Omental fat pad (tissue), 4 donors: ENCODE data around the gene CACNA2D1. TPM values are rescaled to one million over a fixed set of nuclear protein-coding genes. Genes with fewer than 3 reads are reported as not detected.
"Not testable (repeated sequence)": the region's sequence is repeated elsewhere in the genome, so short reads cannot be mapped to it uniquely, and the experiment has no call there.

ENCODE experiments used
- ATAC-seq: fragments of 150-250 bp; one replicate; pipeline ENCODE4 v1.9.1; 2016; ENCODE audit warnings: mild to moderate bottlenecking, moderate library complexity; ENCODE audit not compliant: low FRiP score
- DNase-seq: peaks from one replicate; pipeline ENCODE4 v3.0.0-alpha.2; 2019; ENCODE audit warnings: low spot score
- total RNA-seq, 4 donors: library from RNA; depleted of rRNA; stranded (reverse); fragments of >200 nt; gene quantifications; one replicate each; pipeline ENCODE4 v1.1.0, GENCODE V29; 2016
- TF ChIP-seq, protein P1 (sequence below), 3 donors: fragments of 450-650 bp; IDR thresholded peaks; one replicate each; pipeline ENCODE4 v1.5.1; 2016 to 2017; ENCODE audit warnings: antibody characterized with exemption in 3 of 3, mild to moderate bottlenecking in 3 of 3, moderate library complexity in 2 of 3

CACNA2D1 gene
- total RNA-seq, 4 donors from 2014 or later: 20.5 to 39.8 (median 29.3) TPM

DNA sequence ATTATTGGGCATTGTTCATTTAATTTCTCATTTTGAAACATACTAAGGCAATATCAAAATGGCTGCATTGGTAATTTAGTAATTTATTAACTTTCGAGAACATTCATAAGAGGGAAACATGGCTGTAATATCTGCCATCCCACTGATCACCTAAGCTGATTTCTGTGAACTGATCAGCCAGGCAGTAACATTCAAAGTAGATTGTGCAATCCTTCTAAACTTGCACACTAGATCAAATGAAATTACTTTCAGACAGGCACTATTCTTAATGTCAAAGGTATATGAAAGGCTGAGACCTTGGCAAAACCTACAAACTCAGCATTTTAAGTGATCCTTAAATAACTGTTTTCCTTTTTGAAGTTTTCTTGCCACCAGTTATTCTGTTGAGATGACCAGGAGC lies 290.7 kb downstream of the CACNA2D1 start:
- ATAC-seq: no peak
- TF ChIP-seq, protein P1, sequence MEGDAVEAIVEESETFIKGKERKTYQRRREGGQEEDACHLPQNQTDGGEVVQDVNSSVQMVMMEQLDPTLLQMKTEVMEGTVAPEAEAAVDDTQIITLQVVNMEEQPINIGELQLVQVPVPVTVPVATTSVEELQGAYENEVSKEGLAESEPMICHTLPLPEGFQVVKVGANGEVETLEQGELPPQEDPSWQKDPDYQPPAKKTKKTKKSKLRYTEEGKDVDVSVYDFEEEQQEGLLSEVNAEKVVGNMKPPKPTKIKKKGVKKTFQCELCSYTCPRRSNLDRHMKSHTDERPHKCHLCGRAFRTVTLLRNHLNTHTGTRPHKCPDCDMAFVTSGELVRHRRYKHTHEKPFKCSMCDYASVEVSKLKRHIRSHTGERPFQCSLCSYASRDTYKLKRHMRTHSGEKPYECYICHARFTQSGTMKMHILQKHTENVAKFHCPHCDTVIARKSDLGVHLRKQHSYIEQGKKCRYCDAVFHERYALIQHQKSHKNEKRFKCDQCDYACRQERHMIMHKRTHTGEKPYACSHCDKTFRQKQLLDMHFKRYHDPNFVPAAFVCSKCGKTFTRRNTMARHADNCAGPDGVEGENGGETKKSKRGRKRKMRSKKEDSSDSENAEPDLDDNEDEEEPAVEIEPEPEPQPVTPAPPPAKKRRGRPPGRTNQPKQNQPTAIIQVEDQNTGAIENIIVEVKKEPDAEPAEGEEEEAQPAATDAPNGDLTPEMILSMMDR (IDR thresholded peaks at IDR 0.05): no peak
- DNase-seq: no peak

DNA sequence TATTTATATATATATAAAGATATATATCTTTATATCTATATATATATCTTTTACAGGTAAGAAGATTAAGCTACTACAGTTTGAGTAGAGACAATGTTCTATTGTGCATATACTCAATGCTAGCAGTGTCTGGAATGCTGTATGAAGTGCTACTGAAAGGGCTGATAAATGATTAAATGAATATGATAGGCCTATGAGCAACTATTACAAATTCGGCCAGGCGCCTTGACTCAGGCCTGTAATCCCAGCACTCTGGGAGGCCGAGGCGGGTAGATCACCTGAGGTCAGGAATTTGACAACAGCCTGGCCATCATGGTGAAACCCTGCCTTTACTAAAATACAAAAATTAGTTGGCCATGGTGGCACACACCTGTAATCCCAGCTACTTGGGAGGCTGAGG lies 297.1 kb downstream of the CACNA2D1 start:
- TF ChIP-seq, protein P1 (IDR thresholded peaks at IDR 0.05): no peak
- ATAC-seq (no peak), DNase-seq (no peak)

DNA sequence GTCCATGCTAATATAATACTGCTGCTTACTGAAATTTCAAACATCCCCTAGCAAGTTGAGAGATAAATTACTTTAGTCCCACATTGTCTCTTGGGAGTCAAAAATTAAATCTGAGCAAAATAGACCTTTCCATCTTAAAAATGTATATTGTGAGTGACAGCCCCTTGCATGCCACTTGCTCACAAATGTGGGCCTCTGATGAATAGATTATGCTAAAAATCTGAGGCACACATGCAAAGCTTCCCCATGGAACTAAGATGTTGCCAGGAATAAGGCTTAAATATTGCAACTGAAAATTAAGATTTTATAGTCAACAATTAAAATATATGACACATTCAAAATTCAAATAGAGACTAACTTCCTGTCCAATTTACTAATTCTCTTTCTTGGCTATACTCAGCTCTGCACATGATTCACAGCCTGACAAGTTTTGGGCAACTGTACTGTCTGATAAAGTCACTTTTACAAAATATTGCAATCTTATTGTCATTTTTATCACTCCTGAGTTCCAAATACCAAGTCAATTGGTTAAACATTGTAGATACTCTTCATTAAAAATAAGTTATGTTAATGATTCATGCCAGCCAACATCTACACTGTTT lies 301.2 kb downstream of the CACNA2D1 start:
- TF ChIP-seq, protein P1 (IDR thresholded peaks at IDR 0.05): no peak
- DNase-seq: no peak
- no peak for ATAC-seq

DNA sequence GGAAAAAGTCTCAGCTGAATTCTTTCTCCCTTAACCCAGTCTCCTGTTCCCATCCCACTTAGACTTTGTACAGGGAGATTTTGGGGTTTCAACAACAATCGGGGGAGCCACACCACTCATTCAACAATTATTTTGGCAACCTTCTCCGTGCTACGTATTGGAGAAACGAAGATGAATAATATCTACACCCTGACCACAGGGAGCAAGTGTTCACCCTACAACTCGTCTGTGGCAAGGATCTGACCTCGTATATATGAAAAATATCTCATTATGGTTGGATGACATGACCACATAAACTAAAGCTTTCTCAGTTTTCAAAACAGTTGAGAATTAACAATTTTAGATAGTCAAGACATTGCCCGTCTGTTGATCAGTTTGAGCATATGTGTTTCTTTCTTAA lies 302.1 kb downstream of the CACNA2D1 start:
- TF ChIP-seq, protein P1 (IDR thresholded peaks at IDR 0.05): no peak
- DNase-seq (no peak), ATAC-seq (no peak)

DNA sequence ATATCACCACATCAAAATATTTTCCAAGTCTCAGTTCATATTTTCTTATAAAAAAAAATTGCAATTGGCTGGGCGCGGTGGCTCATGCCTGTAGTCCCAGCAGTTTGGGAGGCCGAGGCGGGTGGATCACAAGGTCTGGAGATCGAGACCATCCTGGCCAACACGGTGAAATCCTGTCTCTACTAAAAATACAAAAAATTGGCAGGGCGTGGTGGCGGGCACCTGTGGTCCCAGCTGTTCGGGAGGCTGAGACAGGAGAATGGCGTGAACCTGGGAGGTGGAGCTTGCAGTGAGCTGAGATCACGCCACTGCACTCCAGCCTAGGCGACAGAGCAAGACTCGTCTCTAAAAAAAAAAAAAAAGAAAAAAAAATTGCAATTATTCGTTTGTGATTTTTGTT lies 303.0 kb downstream of the CACNA2D1 start:
- not testable (repeated sequence) for DNase-seq, ATAC-seq

DNA sequence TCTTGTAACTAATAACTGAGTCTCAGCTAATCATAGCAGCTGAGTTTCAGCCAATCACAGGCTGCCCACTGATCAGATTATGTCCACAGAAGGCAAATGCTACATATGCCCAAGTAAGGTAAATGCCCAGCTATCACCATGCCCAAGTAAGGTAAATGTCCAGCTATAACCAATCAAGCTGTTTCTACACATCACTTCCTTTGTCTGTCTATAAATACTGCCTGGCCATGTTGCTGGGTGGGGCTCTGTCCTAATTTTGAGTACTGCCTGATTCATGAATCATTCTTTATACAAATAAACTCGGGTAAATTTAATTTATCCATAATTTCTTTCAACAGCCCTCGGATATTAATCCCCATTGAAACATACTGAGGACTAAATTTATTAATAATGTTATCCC lies 312.4 kb downstream of the CACNA2D1 start:
- no peak for ATAC-seq

DNA sequence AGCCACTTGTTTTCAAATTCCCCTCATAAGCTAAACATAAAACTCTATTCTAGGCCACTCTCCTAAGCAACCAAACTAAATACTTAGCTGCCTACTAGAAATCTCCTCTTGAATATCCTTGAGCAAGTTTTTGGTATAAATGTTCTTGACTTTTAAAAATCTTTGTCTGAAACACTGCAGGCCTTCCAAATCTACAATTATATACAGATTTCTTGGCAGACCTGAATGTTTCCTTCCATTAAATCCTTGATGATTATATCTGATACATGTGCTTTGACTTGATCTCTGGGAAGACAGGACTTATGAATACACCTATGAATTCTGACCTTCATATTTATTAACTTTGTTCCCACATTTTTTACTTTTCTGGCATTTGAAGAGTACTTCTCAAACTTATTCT lies 314.5 kb downstream of the CACNA2D1 start:
- no peak for ATAC-seq
- DNase-seq: no peak
- TF ChIP-seq, protein P1 (IDR thresholded peaks at IDR 0.05): no peak

More for the DNA sequence above, 312.4 kb downstream of the CACNA2D1 start:
- DNase-seq: no peak
- TF ChIP-seq, protein P1 (IDR thresholded peaks at IDR 0.05): no peak
